A549 (cell line): Measurements from ENCODE around the gene SEPTIN3. TPM values are rescaled to one million over a fixed set of nuclear protein-coding genes. Genes with fewer than 3 reads are reported as not detected.

Experiments
- ATAC-seq, 2 experiments: fragments of 200-7000 bp in 1 of 2; fragments of >200 bp in 1 of 2; cut with Nextera tagmentation in 1 of 2; cut with Tn5 transposase in 1 of 2; 3 replicates each; pipeline versions ENCODE4 v1.8.0 to v1.9.1; 2018 to 2020; ENCODE audit warnings: mild to moderate bottlenecking in 1 of 2, moderate library complexity in 1 of 2
- CTCF ChIA-PET: fragments of 300-600 bp; sonication (Branson Sonifier 250); formaldehyde crosslinking; extraction: SDS; loops from one replicate; lab custom pipeline; 2021; ENCODE audit warnings: antibody characterized with exemption, inconsistent platforms; lab: Yijun Ruan, JAX
- POLR2A ChIA-PET: fragments of 350-600 bp; formaldehyde crosslinking; extraction: SDS; loops from one replicate; lab custom pipeline; 2021; ENCODE audit warnings: antibody characterized with exemption, inconsistent platforms; lab: Yijun Ruan, JAX
- DNase-seq, 2 experiments: peaks; one replicate each; pipeline versions ENCODE4 v3.0.0 to v3.0.0-alpha.2; 2011 to 2016; ENCODE audit warnings: low read depth in 1 of 2, low spot score in 1 of 2
- FAIRE-seq: peaks from 2 replicates; lab custom pipeline; 2011; peaks lifted over from hg19 to GRCh38; lab: Jason Lieb, UNC
- H3K27ac ChIP-seq, 2 experiments: fragments of >200 bp; sonication (Bioruptor Twin); formaldehyde crosslinking; 3 replicates each; pipeline ENCODE4 v1.5.1; 2016 to 2017
- H3K4me1 ChIP-seq: fragments of >200 bp; sonication (Bioruptor Twin); formaldehyde crosslinking; 3 replicates; pipeline ENCODE4 v1.6.1; 2016
- H3K4me2 ChIP-seq: fragments of >200 bp; sonication (Bioruptor Twin); formaldehyde crosslinking; 3 replicates; pipeline ENCODE4 v1.6.1; 2016
- H3K4me3 ChIP-seq: fragments of >200 bp; sonication (Bioruptor Twin); formaldehyde crosslinking; 3 replicates; pipeline ENCODE4 v1.5.1; 2016
- H3K9me3 ChIP-seq: fragments of >200 bp; sonication (Bioruptor Twin); formaldehyde crosslinking; 3 replicates; pipeline ENCODE4 v1.6.1; 2016
- BHLHE40 ChIP-seq: IDR thresholded peaks from 2 replicates; pipeline ENCODE4 v1.6.1; 2012; ENCODE audit warnings: low read depth, low read length, inconsistent platforms
- CBX8 ChIP-seq: fragments of 200-600 bp; sonication (generic); IDR thresholded peaks from 2 replicates; pipeline ENCODE4 v1.6.1; 2016
- CHD4 ChIP-seq: fragments of 200-600 bp; sonication (generic); IDR thresholded peaks from 2 replicates; pipeline ENCODE4 v1.6.1; 2016; ENCODE audit warnings: antibody characterized with exemption, mild to moderate bottlenecking, borderline replicate concordance
- EHMT2 ChIP-seq: fragments of 200-600 bp; sonication (generic); IDR thresholded peaks from 2 replicates; pipeline ENCODE4 v1.6.1; 2016; ENCODE audit warnings: antibody characterized with exemption, low read depth, mild to moderate bottlenecking, moderate library complexity
- FOXS1 ChIP-seq: fragments of 250-450 bp; sonication (Bioruptor Pico); IDR thresholded peaks from 2 replicates; pipeline ENCODE4 v1.5.0; 2020; ENCODE audit warnings: mild to moderate bottlenecking, moderate library complexity
- GATA3 ChIP-seq: IDR thresholded peaks from 2 replicates; pipeline ENCODE4 v1.6.1; 2012; ENCODE audit warnings: borderline replicate concordance
- HDAC2 ChIP-seq: fragments of 200-600 bp; sonication (generic); IDR thresholded peaks from 2 replicates; pipeline ENCODE4 v1.6.1; 2016
- HOXB13 ChIP-seq: fragments of 250-450 bp; sonication (Bioruptor Pico); IDR thresholded peaks from 2 replicates; pipeline ENCODE4 v1.5.0; 2020; ENCODE audit warnings: low read depth, mild to moderate bottlenecking, moderate library complexity
- MYC ChIP-seq: IDR thresholded peaks from 2 replicates; pipeline ENCODE4 v1.6.1; 2012; ENCODE audit warnings: mild to moderate bottlenecking, inconsistent platforms, low read length, improper control_type of control experiment, borderline replicate concordance
- PHF8 ChIP-seq: fragments of 200-600 bp; sonication (generic); IDR thresholded peaks from 2 replicates; pipeline ENCODE4 v1.6.1; 2016; ENCODE audit warnings: low read depth, mild to moderate bottlenecking, antibody characterized with exemption, moderate library complexity, borderline replicate concordance
- RARB ChIP-seq: fragments of 250-450 bp; sonication (Bioruptor Pico); IDR thresholded peaks from 2 replicates; pipeline ENCODE4 v1.8.0; 2021; ENCODE audit warnings: mild to moderate bottlenecking, moderate library complexity
- SREBF2 ChIP-seq: fragments of 450-650 bp; IDR thresholded peaks from 2 replicates; pipeline ENCODE4 v1.6.1; 2014; ENCODE audit warnings: mild to moderate bottlenecking, moderate library complexity
- ZC3H11A ChIP-seq: fragments of 450-650 bp; IDR thresholded peaks from 2 replicates; pipeline ENCODE4 v1.6.1; 2014; ENCODE audit warnings: antibody characterized with exemption, mild to moderate bottlenecking
- WGBS: methylation state at CpG from one replicate; pipeline ENCODE4 v1.1.6; 2017; ENCODE audit errors: missing lambda C conversion rate; 5-methylcytosine and 5-hydroxymethylcytosine counted together
- polyA plus RNA-seq, 4 experiments: library from polyadenylated mRNA; depleted of rRNA in 3 of 4; stranded (reverse); fragments of >200 nt; fragmentation: RNase III in 1 of 4; extraction: RNeasy Plus Mini Kit Qiagen cat#74134 plus additional on column Dnase treatment in 1 of 4; gene quantifications; 2 replicates in 3 of 4; 3 replicates in 1 of 4; pipeline ENCODE4 v1.2.3, GENCODE V29; 2011 to 2017
- TF ChIP-seq, protein P1 (sequence below): fragments of >200 bp; sonication (Bioruptor Twin); formaldehyde crosslinking; IDR thresholded peaks from 3 replicates; pipeline ENCODE4 v1.5.1; 2016
- TF ChIP-seq, protein P2 (sequence below): IDR thresholded peaks from 2 replicates; pipeline ENCODE4 v1.6.1; 2012
- TF ChIP-seq, protein P3 (sequence below): fragments of 150-350 bp; IDR thresholded peaks from 2 replicates; pipeline ENCODE4 v1.6.1; 2014; ENCODE audit warnings: low read depth, mild to moderate bottlenecking, low read length
- TF ChIP-seq, protein P4 (sequence below): fragments of 250-450 bp; sonication (Bioruptor Pico); IDR thresholded peaks from 2 replicates; pipeline ENCODE4 v1.5.0; 2020; ENCODE audit warnings: low read depth, mild to moderate bottlenecking, moderate library complexity
- TF ChIP-seq, protein P5 (sequence below): IDR thresholded peaks from 2 replicates; pipeline ENCODE4 v1.6.1; 2012; ENCODE audit warnings: low read depth, borderline replicate concordance
- TF ChIP-seq, protein P6 (sequence below): fragments of 200-600 bp; sonication (generic); IDR thresholded peaks from 2 replicates; pipeline ENCODE4 v1.6.1; 2016; ENCODE audit warnings: antibody characterized with exemption, mild to moderate bottlenecking, moderate library complexity

SEPTIN3 gene
- polyA plus RNA-seq, 2 of the 4 experiments (the other 2 are of a cell fraction), result 1.1 to 1.3 TPM

DNA sequence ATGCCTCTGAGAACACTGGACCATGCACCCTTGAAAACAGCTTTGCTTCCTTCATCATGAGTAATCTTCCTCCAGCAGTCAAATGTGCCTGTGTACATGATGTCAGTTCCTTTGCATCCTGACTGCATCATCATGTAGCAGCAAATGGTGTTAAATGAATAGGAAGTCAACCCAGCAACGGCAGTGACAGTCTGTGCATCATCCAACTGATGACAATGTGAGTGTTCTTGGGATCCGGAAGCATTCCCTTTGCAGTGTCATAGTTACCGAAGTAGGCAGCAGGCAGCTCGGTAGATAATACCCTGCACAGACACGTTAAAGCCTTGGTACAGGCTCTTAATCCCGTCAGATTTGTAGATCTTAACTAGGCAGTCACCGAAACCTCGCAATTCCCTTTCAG is 31.9 kb downstream of the SEPTIN3 start:
- ChIA-PET POLR2A (no interaction called here), CTCF (no interaction called here)
- TF ChIP-seq GATA3 (no peak), RARB (CRISPR knock-in tag) (no peak), HOXB13 (CRISPR knock-in tag) (no peak), ZC3H11A (no peak), PHF8 (no peak), HDAC2 (no peak), CBX8 (no peak), SREBF2 (no peak), BHLHE40 (no peak), MYC (no peak), FOXS1 (CRISPR knock-in tag) (no peak), EHMT2 (no peak), CHD4 (no peak)
- TF ChIP-seq, protein P1, sequence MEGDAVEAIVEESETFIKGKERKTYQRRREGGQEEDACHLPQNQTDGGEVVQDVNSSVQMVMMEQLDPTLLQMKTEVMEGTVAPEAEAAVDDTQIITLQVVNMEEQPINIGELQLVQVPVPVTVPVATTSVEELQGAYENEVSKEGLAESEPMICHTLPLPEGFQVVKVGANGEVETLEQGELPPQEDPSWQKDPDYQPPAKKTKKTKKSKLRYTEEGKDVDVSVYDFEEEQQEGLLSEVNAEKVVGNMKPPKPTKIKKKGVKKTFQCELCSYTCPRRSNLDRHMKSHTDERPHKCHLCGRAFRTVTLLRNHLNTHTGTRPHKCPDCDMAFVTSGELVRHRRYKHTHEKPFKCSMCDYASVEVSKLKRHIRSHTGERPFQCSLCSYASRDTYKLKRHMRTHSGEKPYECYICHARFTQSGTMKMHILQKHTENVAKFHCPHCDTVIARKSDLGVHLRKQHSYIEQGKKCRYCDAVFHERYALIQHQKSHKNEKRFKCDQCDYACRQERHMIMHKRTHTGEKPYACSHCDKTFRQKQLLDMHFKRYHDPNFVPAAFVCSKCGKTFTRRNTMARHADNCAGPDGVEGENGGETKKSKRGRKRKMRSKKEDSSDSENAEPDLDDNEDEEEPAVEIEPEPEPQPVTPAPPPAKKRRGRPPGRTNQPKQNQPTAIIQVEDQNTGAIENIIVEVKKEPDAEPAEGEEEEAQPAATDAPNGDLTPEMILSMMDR, result no peak
- TF ChIP-seq, protein P2, sequence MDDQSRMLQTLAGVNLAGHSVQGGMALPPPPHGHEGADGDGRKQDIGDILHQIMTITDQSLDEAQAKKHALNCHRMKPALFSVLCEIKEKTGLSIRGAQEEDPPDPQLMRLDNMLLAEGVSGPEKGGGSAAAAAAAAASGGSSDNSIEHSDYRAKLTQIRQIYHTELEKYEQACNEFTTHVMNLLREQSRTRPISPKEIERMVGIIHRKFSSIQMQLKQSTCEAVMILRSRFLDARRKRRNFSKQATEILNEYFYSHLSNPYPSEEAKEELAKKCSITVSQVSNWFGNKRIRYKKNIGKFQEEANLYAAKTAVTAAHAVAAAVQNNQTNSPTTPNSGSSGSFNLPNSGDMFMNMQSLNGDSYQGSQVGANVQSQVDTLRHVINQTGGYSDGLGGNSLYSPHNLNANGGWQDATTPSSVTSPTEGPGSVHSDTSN, result no peak
- TF ChIP-seq, protein P3, sequence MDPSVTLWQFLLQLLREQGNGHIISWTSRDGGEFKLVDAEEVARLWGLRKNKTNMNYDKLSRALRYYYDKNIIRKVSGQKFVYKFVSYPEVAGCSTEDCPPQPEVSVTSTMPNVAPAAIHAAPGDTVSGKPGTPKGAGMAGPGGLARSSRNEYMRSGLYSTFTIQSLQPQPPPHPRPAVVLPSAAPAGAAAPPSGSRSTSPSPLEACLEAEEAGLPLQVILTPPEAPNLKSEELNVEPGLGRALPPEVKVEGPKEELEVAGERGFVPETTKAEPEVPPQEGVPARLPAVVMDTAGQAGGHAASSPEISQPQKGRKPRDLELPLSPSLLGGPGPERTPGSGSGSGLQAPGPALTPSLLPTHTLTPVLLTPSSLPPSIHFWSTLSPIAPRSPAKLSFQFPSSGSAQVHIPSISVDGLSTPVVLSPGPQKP, result no peak
- TF ChIP-seq, protein P4, sequence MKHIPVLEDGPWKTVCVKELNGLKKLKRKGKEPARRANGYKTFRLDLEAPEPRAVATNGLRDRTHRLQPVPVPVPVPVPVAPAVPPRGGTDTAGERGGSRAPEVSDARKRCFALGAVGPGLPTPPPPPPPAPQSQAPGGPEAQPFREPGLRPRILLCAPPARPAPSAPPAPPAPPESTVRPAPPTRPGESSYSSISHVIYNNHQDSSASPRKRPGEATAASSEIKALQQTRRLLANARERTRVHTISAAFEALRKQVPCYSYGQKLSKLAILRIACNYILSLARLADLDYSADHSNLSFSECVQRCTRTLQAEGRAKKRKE, result no peak
- TF ChIP-seq, protein P5, sequence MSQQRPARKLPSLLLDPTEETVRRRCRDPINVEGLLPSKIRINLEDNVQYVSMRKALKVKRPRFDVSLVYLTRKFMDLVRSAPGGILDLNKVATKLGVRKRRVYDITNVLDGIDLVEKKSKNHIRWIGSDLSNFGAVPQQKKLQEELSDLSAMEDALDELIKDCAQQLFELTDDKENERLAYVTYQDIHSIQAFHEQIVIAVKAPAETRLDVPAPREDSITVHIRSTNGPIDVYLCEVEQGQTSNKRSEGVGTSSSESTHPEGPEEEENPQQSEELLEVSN, result no peak
- TF ChIP-seq, protein P6, sequence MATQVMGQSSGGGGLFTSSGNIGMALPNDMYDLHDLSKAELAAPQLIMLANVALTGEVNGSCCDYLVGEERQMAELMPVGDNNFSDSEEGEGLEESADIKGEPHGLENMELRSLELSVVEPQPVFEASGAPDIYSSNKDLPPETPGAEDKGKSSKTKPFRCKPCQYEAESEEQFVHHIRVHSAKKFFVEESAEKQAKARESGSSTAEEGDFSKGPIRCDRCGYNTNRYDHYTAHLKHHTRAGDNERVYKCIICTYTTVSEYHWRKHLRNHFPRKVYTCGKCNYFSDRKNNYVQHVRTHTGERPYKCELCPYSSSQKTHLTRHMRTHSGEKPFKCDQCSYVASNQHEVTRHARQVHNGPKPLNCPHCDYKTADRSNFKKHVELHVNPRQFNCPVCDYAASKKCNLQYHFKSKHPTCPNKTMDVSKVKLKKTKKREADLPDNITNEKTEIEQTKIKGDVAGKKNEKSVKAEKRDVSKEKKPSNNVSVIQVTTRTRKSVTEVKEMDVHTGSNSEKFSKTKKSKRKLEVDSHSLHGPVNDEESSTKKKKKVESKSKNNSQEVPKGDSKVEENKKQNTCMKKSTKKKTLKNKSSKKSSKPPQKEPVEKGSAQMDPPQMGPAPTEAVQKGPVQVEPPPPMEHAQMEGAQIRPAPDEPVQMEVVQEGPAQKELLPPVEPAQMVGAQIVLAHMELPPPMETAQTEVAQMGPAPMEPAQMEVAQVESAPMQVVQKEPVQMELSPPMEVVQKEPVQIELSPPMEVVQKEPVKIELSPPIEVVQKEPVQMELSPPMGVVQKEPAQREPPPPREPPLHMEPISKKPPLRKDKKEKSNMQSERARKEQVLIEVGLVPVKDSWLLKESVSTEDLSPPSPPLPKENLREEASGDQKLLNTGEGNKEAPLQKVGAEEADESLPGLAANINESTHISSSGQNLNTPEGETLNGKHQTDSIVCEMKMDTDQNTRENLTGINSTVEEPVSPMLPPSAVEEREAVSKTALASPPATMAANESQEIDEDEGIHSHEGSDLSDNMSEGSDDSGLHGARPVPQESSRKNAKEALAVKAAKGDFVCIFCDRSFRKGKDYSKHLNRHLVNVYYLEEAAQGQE, result no peak
- no peak overlapping the region for H3K4me3 ChIP-seq
- DNase-seq (no peak), ATAC-seq (no peak), FAIRE-seq (no peak)
- peaks cover 12% of the 10 kb centered on the region for H3K9me3 ChIP-seq
- 73% methylated on average over 8 of the region's 8 CpGs for WGBS
- peaks cover 3% of the 10 kb centered on the region; the same call in 1 of the 3 replicates for H3K4me1 ChIP-seq
- H3K4me2 ChIP-seq, result no peak overlapping the region
- H3K27ac ChIP-seq, result no peak overlapping the region
